Measurements from ENCODE around the gene NDP.
"Not testable (repeated sequence)": the region's sequence is repeated elsewhere in the genome, so short reads cannot be mapped to it uniquely, and the experiment has no call there.

NDP gene

GRCh38 chrX:43969504-43970501 lies 3.4 kb downstream of the NDP start:
- DNase-seq: no peak

GRCh38 chrX:43968359-43968781 lies 4.8 kb downstream of the NDP start:
- DNase-seq: no peak

GRCh38 chrX:43964936-43965335 lies 8.3 kb downstream of the NDP start:
- DNase-seq: no peak

- DNase-seq: no peak
These were observed 9.5 kb downstream of the NDP start for GRCh38 chrX:43963726-43964125.

- no peak for DNase-seq
These were observed 10.6 kb downstream of the NDP start for GRCh38 chrX:43962636-43963035.

- DNase-seq: peak; percentile 3
These were observed 11.5 kb downstream of the NDP start for GRCh38 chrX:43961699-43962098.

GRCh38 chrX:43958529-43958928 lies 14.7 kb downstream of the NDP start:
- peak; percentile 81 for DNase-seq

GRCh38 chrX:43956034-43956433 lies 17.2 kb downstream of the NDP start:
- DNase-seq: no peak

- no peak for DNase-seq
These were observed 20.0 kb downstream of the NDP start for GRCh38 chrX:43953218-43953617.

GRCh38 chrX:43949669-43950068 lies 23.5 kb downstream of the NDP start:
- peak; percentile 16 for DNase-seq

- DNase-seq: no peak
These were observed 32.2 kb downstream of the NDP start for GRCh38 chrX:43940816-43941474.

- peak; percentile 1 for DNase-seq
These were observed 33.8 kb downstream of the NDP start for GRCh38 chrX:43939187-43939926.

- DNase-seq: not testable (repeated sequence)
These were observed 51.2 kb downstream of the NDP start for GRCh38 chrX:43922032-43922431.

- DNase-seq: not testable (repeated sequence)
These were observed 62.4 kb downstream of the NDP start for GRCh38 chrX:43910772-43911171.

- DNase-seq: no peak
These were observed 63.2 kb downstream of the NDP start for GRCh38 chrX:43910012-43910411.

GRCh38 chrX:43909141-43909540 lies 64.0 kb downstream of the NDP start:
- DNase-seq: no peak

GRCh38 chrX:43899878-43900815 lies 73.0 kb downstream of the NDP start:
- no peak for DNase-seq
